KMS-11 (cell line): ENCODE measurements around the gene SLCO3A1.

Experiments used
- H2AFZ ChIP-seq: fragments of 200-600 bp; sonication (generic); 2 replicates; pipeline ENCODE4 v1.6.1; 2016; ENCODE audit warnings: antibody characterized with exemption, mixed run types, low read depth
- H3K27ac ChIP-seq: fragments of 200-600 bp; sonication (generic); 2 replicates; pipeline ENCODE4 v1.6.1; 2016; ENCODE audit warnings: mild to moderate bottlenecking, mixed run types
- H3K27me3 ChIP-seq: fragments of 200-600 bp; sonication (generic); 2 replicates; pipeline ENCODE4 v1.6.1; 2017; ENCODE audit warnings: mild to moderate bottlenecking, low read depth, mixed run types, moderate library complexity; ENCODE audit not compliant: insufficient read depth
- H3K36me3 ChIP-seq: fragments of 200-600 bp; sonication (generic); 2 replicates; pipeline ENCODE4 v1.6.1; 2017; ENCODE audit warnings: mild to moderate bottlenecking, mixed run types; ENCODE audit not compliant: insufficient read depth
- H3K4me1 ChIP-seq: fragments of 200-600 bp; sonication (generic); 2 replicates; pipeline ENCODE4 v1.6.1; 2016; ENCODE audit warnings: mild to moderate bottlenecking, low read depth, mixed run types; ENCODE audit not compliant: poor library complexity, severe bottlenecking
- H3K4me2 ChIP-seq: fragments of 200-600 bp; sonication (generic); 2 replicates; pipeline ENCODE4 v1.7.0; 2016; ENCODE audit warnings: mild to moderate bottlenecking, mixed run types
- H3K4me3 ChIP-seq: fragments of 200-600 bp; sonication (generic); IDR thresholded peaks from 2 replicates; pipeline ENCODE4 v1.6.1; 2017; ENCODE audit warnings: low read depth, low read length, mixed read lengths; ENCODE audit not compliant: insufficient read depth
- H3K79me2 ChIP-seq: fragments of 200-600 bp; sonication (generic); 2 replicates; pipeline ENCODE4 v1.6.1; 2016; ENCODE audit warnings: low read depth, mixed run types; ENCODE audit not compliant: insufficient read depth
- H3K9ac ChIP-seq: fragments of 200-600 bp; sonication (generic); 2 replicates; pipeline ENCODE4 v1.6.1; 2016; ENCODE audit warnings: mild to moderate bottlenecking, mixed run types
- H4K20me1 ChIP-seq: fragments of 200-600 bp; sonication (generic); 2 replicates; pipeline ENCODE4 v1.6.1; 2016; ENCODE audit warnings: mild to moderate bottlenecking, mixed run types; ENCODE audit not compliant: insufficient read depth
- TF ChIP-seq, protein P1 (sequence below): fragments of 200-600 bp; sonication (generic); conservative IDR thresholded peaks from 2 replicates; pipeline ENCODE4 v1.6.1; 2017; ENCODE audit warnings: low read depth, mild to moderate bottlenecking, antibody characterized with exemption, low read length, moderate library complexity, mixed read lengths

The SLCO3A1 gene

DNA sequence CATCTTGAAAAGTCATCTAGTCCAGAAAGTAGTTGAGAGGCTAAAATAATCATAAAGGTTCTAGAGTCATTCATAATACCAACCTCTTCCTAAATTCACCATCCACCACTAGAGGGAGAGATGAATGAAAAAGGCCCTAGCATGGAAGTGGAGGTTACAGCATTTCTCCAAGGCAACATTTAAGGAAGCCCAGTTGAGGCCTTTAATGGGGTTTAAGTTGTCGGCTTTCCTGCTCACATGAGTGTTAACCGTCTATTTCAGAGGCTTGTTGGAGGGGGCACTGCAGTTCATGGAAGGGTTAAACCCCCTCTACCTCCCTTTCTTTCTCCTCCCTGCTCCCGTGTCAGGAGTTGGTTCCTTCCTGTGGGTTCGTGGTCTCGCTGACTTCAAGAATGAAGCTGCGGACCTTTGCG, 3.8 kb upstream of the SLCO3A1 start:
- Histone ChIP-seq H4K20me1 (no peaks in the 10 kb centered on the region), H3K79me2 (no peaks in the 10 kb centered on the region), H3K4me2 (no peak overlapping the region), H3K27ac (no peak overlapping the region), H3K36me3 (no peaks in the 10 kb centered on the region), H3K4me3 (no peak overlapping the region), H3K4me1 (peaks cover 14% of the 10 kb centered on the region), H3K27me3 (peaks cover 4% of the 10 kb centered on the region; the same call in 1 of the 2 replicates), H2AFZ (no peak overlapping the region), H3K9ac (no peak overlapping the region)
- TF ChIP-seq, protein P1, sequence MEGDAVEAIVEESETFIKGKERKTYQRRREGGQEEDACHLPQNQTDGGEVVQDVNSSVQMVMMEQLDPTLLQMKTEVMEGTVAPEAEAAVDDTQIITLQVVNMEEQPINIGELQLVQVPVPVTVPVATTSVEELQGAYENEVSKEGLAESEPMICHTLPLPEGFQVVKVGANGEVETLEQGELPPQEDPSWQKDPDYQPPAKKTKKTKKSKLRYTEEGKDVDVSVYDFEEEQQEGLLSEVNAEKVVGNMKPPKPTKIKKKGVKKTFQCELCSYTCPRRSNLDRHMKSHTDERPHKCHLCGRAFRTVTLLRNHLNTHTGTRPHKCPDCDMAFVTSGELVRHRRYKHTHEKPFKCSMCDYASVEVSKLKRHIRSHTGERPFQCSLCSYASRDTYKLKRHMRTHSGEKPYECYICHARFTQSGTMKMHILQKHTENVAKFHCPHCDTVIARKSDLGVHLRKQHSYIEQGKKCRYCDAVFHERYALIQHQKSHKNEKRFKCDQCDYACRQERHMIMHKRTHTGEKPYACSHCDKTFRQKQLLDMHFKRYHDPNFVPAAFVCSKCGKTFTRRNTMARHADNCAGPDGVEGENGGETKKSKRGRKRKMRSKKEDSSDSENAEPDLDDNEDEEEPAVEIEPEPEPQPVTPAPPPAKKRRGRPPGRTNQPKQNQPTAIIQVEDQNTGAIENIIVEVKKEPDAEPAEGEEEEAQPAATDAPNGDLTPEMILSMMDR: peak; percentile 66

DNA sequence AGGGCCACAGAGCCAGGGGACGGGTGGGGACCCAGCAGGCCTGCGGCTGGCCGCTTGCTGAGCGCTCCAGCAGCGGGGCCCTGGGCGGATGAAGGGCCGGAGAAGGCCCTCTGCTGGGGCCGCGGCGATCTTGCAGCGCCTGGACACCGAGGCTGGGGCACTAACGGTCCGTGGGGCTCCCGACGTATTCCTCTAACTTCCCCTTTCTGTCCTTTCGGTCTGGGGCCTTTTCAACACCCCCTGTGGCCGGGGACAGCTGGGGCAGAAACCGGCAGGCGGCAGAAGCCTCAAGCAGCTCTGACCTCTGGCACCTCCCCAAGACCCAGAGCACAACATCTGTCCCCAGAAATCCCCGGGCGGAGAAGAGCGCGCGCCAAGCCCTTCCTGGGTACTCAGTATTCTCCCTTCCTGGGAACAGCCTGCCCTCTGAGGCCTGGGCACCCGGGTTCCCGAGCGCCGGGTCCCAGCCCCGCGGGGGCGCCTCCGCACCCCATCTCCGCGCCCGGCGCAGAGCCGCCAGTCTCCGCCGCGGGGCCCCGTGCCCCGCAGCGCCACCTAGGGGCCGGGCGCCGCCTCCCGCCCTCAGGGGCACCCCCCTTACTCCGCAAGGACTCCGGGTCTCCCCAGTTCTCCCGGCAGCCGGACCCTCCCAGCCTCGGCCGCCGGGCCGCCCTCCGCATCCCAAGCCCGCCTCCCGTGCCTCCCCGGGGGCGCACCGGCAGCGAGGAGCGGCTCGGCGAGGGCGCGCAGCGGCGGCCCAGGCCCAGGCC, 582 bp upstream of the SLCO3A1 start:
- peaks cover 31% of the 10 kb centered on the region for H3K4me1 ChIP-seq
- H3K79me2 ChIP-seq: no peaks in the 10 kb centered on the region
- no peaks in the 10 kb centered on the region for H4K20me1 ChIP-seq
- H2AFZ ChIP-seq: peak overlapping the region; percentile 99
- H3K27me3 ChIP-seq: peaks cover 13% of the 10 kb centered on the region; the same call in 1 of the 2 replicates
- no peaks in the 10 kb centered on the region for H3K36me3 ChIP-seq
- H3K9ac ChIP-seq: peak overlapping the region; percentile 30; the same call in 1 of the 2 replicates
- no peak overlapping the region for H3K4me3 ChIP-seq
- no peak overlapping the region for H3K27ac ChIP-seq
- H3K4me2 ChIP-seq: peak overlapping the region; percentile 98
- TF ChIP-seq, protein P1: peak; percentile 76

DNA sequence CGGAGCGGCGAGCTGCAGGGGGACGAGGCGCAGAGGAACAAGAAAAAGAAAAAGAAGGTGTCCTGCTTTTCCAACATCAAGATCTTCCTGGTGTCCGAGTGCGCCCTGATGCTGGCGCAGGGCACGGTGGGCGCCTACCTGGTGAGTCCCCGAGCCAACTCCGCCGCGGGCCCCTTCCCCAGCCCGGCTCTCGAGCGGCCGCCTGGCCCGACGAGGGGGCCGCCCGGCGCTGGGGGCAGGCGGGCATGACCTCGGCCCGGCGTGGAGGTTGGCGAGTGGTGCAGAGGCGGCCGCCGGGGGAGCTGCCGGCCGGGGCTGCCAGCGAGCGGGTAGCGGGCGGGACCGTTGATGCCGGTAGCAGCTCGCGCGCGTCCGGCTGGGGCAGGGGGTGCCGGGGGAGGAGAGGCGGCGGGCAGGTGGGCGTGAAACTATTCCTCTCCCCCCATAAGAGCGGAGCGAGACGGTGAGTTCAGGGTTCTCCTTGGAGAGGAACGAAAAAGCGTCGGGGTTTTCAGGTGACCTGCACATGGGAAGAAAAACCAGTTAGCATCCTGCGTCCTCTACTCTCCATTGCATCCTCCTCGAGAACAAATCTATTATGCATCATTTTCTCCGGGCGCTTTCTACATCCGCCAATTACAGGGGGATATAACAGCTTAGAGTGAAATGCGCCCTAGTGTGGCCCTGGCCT, 585 bp downstream of the SLCO3A1 start:
- peak overlapping the region; percentile 48 for H3K4me2 ChIP-seq
- no peak overlapping the region; the same call in 1 of the 2 replicates for H3K9ac ChIP-seq
- H2AFZ ChIP-seq: peak overlapping the region; percentile 54; the same call in 1 of the 2 replicates
- no peaks in the 10 kb centered on the region for H3K36me3 ChIP-seq
- no peaks in the 10 kb centered on the region for H3K79me2 ChIP-seq
- peaks cover 43% of the 10 kb centered on the region for H3K4me1 ChIP-seq
- TF ChIP-seq, protein P1: no peak
- no peaks in the 10 kb centered on the region for H4K20me1 ChIP-seq
- H3K27ac ChIP-seq: no peak overlapping the region
- H3K4me3 ChIP-seq: no peak overlapping the region
- peaks cover 13% of the 10 kb centered on the region; the same call in 1 of the 2 replicates for H3K27me3 ChIP-seq

GRCh38 chr15:91854639-91854990, 1.1 kb downstream of the SLCO3A1 start:
- no peak overlapping the region for H3K27ac ChIP-seq
- peaks cover 13% of the 10 kb centered on the region; the same call in 1 of the 2 replicates for H3K27me3 ChIP-seq
- H3K36me3 ChIP-seq: no peaks in the 10 kb centered on the region
- H3K79me2 ChIP-seq: no peaks in the 10 kb centered on the region
- TF ChIP-seq, protein P1: no peak
- no peaks in the 10 kb centered on the region for H4K20me1 ChIP-seq
- H3K4me1 ChIP-seq: peaks cover 48% of the 10 kb centered on the region
- H3K4me3 ChIP-seq: no peak overlapping the region
- no peak overlapping the region for H3K9ac ChIP-seq
- no peak overlapping the region for H2AFZ ChIP-seq
- peak overlapping the region; percentile 48; the same call in 1 of the 2 replicates for H3K4me2 ChIP-seq
